Subcutaneous adipose tissue (tissue), 4 donors: ENCODE data around the gene MEIOB. TPM values are rescaled to one million over a fixed set of nuclear protein-coding genes. Genes with fewer than 3 reads are reported as not detected.

Experiments used
- total RNA-seq, 4 donors: library from RNA; depleted of rRNA; stranded (reverse); fragments of >200 nt; gene quantifications; one replicate each; pipeline ENCODE4 v1.1.0, GENCODE V29; 2016
- TF ChIP-seq, protein P1 (sequence below): fragments of 450-650 bp; IDR thresholded peaks from one replicate; pipeline ENCODE4 v1.5.1; 2016; ENCODE audit warnings: low read depth, mild to moderate bottlenecking, control low read depth, antibody characterized with exemption, moderate library complexity

Gene MEIOB
- total RNA-seq, 4 donors from 2014 or later, result not detected

- TF ChIP-seq, protein P1, sequence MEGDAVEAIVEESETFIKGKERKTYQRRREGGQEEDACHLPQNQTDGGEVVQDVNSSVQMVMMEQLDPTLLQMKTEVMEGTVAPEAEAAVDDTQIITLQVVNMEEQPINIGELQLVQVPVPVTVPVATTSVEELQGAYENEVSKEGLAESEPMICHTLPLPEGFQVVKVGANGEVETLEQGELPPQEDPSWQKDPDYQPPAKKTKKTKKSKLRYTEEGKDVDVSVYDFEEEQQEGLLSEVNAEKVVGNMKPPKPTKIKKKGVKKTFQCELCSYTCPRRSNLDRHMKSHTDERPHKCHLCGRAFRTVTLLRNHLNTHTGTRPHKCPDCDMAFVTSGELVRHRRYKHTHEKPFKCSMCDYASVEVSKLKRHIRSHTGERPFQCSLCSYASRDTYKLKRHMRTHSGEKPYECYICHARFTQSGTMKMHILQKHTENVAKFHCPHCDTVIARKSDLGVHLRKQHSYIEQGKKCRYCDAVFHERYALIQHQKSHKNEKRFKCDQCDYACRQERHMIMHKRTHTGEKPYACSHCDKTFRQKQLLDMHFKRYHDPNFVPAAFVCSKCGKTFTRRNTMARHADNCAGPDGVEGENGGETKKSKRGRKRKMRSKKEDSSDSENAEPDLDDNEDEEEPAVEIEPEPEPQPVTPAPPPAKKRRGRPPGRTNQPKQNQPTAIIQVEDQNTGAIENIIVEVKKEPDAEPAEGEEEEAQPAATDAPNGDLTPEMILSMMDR, result no peak
These were observed 21.0 kb downstream of the MEIOB start for GRCh38 chr16:1850981-1851380.

DNA sequence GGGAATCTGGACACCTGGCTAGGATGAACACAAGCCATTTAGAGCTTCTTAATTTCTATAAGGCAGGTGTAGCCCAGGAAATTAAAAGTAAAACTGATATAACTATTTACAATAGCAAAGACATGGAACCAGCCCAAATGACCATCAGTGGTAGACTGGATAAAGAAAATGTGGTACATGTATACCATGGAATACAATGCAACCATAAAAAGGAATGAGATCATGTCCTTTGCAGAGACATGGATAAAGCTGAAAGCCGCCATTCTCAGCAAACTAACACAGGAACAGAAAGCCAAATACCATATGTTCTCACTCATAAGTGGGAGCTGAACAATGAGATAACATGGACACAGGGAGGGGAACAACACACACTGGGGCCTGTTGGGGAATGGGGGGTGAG, 25.5 kb downstream of the MEIOB start:
- TF ChIP-seq, protein P1, result no peak

- TF ChIP-seq, protein P1, result no peak
These were observed 26.0 kb downstream of the MEIOB start for GRCh38 chr16:1845985-1846384.

DNA sequence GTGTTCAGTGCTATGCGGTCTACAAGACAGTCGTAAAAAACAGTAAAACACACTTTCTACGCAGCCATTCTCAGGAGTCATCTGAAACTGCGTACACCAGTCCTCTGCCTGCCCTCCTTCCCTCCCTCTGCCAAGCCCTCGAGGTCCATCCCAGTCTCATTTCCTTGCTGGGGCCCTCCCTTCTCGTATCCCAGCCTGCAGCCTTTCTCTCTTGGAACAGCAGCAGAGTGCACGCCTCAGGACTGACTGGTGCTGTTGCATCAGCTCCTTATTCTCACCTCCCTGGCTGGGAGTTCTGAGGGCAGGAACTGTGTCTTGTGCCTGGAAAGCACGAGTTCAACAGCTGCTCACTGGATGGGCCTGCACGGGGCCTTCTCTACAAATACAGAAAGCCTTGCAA, 32.4 kb downstream of the MEIOB start:
- TF ChIP-seq, protein P1, result no peak

DNA sequence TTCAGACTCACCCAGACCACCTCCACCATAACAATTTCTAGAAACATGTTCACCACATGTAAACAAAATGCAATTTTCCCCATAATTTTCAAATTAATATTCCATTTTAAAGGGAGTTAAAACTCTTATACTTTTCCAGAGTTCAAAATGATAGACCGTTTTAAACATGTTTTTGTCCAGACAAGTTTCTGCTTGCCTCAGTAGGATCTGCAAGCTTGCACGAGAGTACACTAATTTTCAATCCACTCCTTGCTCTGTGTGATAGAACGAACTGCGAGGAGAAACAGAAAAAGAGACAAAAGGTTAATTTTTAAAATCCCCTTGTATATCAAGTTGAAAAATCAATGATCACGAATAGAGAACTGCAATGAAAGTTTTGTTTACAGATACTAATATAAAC, 37.9 kb downstream of the MEIOB start:
- TF ChIP-seq, protein P1, result no peak

DNA sequence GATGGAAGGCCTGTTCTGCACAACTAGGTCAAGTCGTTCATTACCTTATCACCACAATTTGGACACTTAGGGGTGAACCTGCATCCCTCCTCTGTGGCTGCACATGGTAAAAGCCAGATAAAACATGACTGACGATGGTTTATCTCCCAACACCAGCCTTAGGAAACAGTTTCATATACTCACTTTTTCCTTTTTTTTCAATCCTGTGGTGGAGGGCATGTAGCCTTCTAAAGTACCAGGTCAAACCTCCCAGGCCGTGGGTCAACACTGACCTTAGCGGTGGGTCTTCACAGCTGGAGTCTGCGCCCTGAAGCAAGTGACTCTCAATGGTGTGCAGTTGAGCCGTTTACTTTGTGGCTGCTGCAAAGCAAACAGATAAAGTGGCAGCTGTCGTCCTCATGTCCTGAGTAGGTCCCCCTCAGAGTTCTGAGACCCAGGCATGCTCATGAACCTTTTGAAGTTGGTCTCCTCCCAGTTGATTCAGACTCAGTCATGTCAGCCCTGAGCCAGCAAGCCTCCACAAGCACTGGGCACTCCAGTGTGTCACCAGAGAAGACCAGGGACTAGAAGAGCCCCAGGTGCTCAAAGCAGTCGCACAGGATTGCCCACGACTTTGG, 39.0 kb downstream of the MEIOB start:
- TF ChIP-seq, protein P1, result no peak

GRCh38 chr16:1831186-1832075, 40.5 kb downstream of the MEIOB start:
- TF ChIP-seq, protein P1, result no peak
